Astrocyte of the spinal cord (primary cell): ENCODE measurements around the gene SRP68.
"Not testable (repeated sequence)": the region's sequence is repeated elsewhere in the genome, so short reads cannot be mapped to it uniquely, and the experiment has no call there.

Experiments used
- DNase-seq: peaks from one replicate; pipeline ENCODE4 v3.0.0; 2011; ENCODE audit warnings: low read depth, low spot score
- H3K4me3 ChIP-seq: 2 replicates; pipeline ENCODE4 v1.5.1; 2011; ENCODE audit warnings: low read depth, mild to moderate bottlenecking, low read length, moderate library complexity
- in situ Hi-C: cut with HindIII; loops from 2 replicates; pipeline ENCODE4 v1.10.0; 2017; ENCODE audit warnings: low sequenced_read_pairs
- TF ChIP-seq, protein P1 (sequence below): IDR thresholded peaks from 2 replicates; pipeline ENCODE4 v1.5.1; 2012; ENCODE audit warnings: low read depth, mild to moderate bottlenecking, low read length, inconsistent platforms

SRP68 gene

DNA sequence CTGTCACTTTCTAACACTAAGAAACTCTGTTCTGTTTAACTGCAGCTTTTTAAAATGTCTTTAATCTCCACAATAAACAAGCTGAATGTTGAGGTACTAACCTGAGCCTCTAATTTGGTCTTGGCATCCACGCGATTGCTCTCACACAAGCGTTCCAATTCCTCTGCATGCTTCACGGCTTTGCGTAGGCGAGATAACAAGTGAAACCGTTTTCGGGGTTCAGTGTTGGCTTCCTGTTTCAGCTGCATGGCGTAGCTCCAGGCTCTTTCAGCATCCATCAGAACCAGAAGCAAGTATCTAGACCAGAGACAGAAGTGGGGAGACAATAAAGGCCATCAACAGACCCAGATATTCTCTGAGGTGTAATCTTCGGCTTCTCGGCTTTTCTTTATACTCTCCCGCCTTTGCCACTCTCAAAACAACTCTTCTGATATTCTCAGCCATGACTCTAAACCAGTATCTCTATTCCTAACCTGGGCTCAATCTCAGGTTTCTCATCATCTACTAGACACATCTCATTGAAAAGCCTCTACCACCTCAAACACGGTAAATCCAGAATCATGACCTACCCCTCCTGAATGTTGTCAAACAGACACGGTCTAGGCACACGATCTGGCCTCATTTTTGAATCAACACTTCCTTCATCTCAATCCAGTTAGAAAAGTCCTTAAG, 8.3 kb downstream of the SRP68 start:
- in situ Hi-C loops, result no loop called here
- TF ChIP-seq, protein P1, sequence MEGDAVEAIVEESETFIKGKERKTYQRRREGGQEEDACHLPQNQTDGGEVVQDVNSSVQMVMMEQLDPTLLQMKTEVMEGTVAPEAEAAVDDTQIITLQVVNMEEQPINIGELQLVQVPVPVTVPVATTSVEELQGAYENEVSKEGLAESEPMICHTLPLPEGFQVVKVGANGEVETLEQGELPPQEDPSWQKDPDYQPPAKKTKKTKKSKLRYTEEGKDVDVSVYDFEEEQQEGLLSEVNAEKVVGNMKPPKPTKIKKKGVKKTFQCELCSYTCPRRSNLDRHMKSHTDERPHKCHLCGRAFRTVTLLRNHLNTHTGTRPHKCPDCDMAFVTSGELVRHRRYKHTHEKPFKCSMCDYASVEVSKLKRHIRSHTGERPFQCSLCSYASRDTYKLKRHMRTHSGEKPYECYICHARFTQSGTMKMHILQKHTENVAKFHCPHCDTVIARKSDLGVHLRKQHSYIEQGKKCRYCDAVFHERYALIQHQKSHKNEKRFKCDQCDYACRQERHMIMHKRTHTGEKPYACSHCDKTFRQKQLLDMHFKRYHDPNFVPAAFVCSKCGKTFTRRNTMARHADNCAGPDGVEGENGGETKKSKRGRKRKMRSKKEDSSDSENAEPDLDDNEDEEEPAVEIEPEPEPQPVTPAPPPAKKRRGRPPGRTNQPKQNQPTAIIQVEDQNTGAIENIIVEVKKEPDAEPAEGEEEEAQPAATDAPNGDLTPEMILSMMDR, result no peak
- DNase-seq, result no peak
- H3K4me3 ChIP-seq, result no peak overlapping the region

DNA sequence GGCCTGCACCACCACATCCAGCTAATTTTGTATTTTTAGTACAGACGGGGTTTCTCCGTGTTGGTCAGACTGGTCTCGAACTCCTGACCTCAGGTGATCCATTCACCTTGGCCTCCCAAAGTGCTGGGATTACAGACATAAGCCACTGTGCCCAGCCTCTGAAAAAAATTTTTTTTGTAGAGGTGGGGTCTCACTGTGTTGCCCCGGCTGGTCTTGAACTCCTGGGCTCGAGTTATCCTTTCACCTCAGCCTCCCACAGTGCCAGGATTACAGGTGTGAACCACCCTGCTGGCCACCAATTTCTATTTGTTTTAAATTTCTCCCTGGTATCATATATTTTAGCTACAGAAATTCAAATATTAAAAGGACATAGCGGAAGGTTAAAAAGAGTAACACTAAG, 14.1 kb downstream of the SRP68 start:
- in situ Hi-C loops, H3K4me3 ChIP-seq, DNase-seq: not testable (repeated sequence)

DNA sequence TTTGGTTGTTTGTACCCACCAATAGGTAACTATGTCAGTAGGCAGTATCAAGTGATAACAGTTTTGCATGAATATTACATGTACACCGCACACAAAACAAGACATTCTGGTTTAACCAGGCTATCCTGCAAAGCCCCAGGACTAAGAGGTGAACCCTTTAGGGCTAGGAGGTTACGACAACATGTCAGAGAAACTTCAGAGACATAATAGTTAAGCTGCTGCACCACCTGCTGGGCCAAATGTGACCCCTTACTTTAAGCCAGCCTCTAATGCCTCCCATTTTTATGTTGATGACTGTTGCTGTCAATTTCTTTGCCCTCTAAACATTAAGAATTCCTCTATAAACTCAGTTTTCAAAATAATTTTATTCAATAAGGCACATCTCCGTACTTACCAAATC, 15.4 kb downstream of the SRP68 start:
- DNase-seq, result no peak
- TF ChIP-seq, protein P1, result no peak
- H3K4me3 ChIP-seq, result no peak overlapping the region
- in situ Hi-C loops, result no loop called here

DNA sequence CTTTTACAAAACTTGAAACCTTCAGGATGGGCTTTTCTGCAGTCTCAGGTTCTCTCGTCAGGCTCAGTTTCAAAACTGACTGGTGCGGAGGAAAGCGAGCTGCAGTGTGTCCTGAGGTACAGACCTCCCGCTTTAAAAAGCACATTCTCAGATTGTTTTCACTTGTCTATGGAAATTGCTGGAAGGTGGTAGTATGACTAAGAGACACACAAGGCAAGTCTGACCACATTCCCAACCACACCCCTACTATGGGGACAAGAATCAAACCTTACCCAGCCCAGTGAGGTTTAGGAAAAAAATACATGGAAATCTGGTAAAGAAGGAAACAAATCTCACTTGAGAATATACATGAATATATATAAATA, 18.2 kb downstream of the SRP68 start:
- TF ChIP-seq, protein P1, result no peak
- H3K4me3 ChIP-seq, result no peak overlapping the region
- peak; percentile 62 for DNase-seq
- in situ Hi-C loops, result no loop called here

DNA sequence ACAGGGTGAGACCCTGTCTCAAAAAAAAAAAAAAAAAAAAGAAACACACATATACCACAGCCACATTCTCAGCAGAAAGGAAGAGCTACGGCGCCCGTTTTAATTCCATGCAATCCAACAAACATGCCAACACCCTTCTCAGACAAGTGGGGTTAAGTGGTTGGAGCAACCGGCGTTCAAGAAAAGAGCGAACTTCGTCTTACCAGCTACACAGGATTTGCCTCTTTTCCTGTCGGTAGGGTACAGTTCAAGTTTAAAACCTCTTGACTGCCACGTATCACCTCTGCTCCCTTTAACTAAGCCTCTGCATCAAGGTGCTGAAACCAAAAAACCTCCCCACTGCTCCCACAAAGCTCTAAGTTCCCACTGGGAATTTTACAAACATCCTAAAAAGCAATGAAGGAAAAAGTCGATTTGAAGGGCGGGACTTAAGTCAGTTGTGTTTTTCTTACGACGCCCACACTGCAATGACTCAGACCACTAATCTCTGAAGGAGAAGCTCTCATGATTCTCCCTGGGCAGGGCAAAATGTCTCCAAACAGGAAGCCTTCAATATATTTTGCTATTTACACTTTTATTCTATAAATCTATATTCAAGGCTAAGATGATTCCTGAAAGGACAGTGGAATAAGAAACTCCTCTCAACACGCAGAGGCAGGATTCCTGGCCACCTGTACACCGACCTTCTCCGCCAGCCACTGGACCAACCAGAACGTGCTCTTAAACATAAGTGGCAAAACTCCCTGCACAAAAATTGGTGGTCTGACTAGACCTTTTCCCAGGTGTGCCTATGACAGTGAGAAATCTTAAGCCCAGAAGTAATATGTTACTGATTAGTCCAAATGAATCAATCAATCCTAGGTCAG, 18.8 kb downstream of the SRP68 start:
- peak; percentile 78 for DNase-seq
- TF ChIP-seq, protein P1, result no peak
- H3K4me3 ChIP-seq, result no peak overlapping the region
- in situ Hi-C loops, result no loop called here

DNA sequence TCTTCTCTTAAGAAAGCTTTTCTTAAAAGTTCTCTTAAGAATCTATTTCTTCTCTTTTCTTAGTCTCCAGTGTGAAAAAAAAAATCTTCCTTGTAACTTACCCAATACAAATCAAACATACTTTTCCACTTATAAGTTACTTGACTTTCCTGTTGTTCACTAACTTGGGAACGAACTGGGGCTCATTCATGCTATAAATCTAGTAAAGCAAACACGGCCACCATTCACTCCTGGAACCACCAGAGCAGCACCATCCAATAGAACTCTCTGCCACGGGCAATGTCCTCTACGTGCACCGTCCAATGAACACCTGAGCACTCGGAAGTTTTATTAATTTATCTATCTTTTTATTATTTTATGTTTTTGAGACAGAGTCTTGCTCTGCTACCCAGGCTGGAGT, 20.8 kb downstream of the SRP68 start:
- in situ Hi-C loops, result no loop called here
- TF ChIP-seq, protein P1, result no peak
- no peak for DNase-seq
- H3K4me3 ChIP-seq, result no peak overlapping the region
